Heart right ventricle (tissue), 16 donors: ENCODE measurements around the gene ATM. TPM values are rescaled to one million over a fixed set of nuclear protein-coding genes. Genes with fewer than 3 reads are reported as not detected.

Experiments used
- ATAC-seq, 8 donors: fragments of 200-7000 bp; cut with Tn5 transposase; one replicate each; pipeline ENCODE4 v1.9.1; 2020; ENCODE audit warnings: mild to moderate bottlenecking in 8 of 8, moderate library complexity in 8 of 8, moderate number of reproducible peaks in 1 of 8
- DNase-seq, 2 donors: peaks; one replicate each; pipeline ENCODE4 v3.0.0-alpha.2; 2020
- H3K27ac ChIP-seq, 10 donors: fragments of 200-600 bp; sonication (generic) in 2 of 10; one replicate each; pipeline versions ENCODE4 v1.5.0 to v1.8.0; 2020 to 2022; ENCODE audit warnings: mild to moderate bottlenecking in 3 of 10
- H3K27me3 ChIP-seq, 7 donors: fragments of 200-600 bp; one replicate each; pipeline ENCODE4 v1.8.0; 2021 to 2022; ENCODE audit warnings: mild to moderate bottlenecking in 2 of 7
- H3K36me3 ChIP-seq, 9 donors: fragments of 200-600 bp; sonication (generic) in 1 of 9; one replicate each; pipeline versions ENCODE4 v1.5.0 to v1.8.0; 2020 to 2022; ENCODE audit warnings: mild to moderate bottlenecking in 2 of 9
- H3K4me1 ChIP-seq, 9 donors: fragments of 200-600 bp; sonication (generic) in 1 of 9; one replicate each; pipeline versions ENCODE4 v1.5.0 to v1.8.0; 2020 to 2022; ENCODE audit warnings: mild to moderate bottlenecking in 4 of 9
- H3K4me3 ChIP-seq, 10 donors: fragments of 200-600 bp; sonication (generic) in 2 of 10; one replicate each; pipeline versions ENCODE4 v1.5.0 to v1.8.0; 2020 to 2022; ENCODE audit warnings: mild to moderate bottlenecking in 7 of 10, moderate library complexity in 2 of 10
- H3K9me3 ChIP-seq, 11 donors: fragments of 200-600 bp in 10 of 11; sonication (generic) in 2 of 11; one replicate each; pipeline versions ENCODE4 v1.5.0 to v1.8.0; 2013 to 2022; ENCODE audit warnings: mild to moderate bottlenecking in 2 of 11, control low read depth in 1 of 11, moderate library complexity in 1 of 11
- WGBS, 2 donors: extraction: QIAGEN DNeasy Blood & Tissue Kit; methylation state at CpG; one replicate each; pipeline ENCODE4 v1.1.7; 2013; ENCODE audit warnings: inconsistent platforms in 1 of 2; 5-methylcytosine and 5-hydroxymethylcytosine counted together
- intact Hi-C, 10 donors: fragments of 100-400 bp; cut with DNase I; formaldehyde crosslinking; loops; one replicate each; pipeline versions ENCODE4 v1.11.1 to v1.14.2; 2022
- polyA plus RNA-seq, 2 donors: library from polyadenylated mRNA; stranded (reverse); fragments of 200-250 nt; gene quantifications; one replicate each; pipeline ENCODE4 v1.2.3, GENCODE V29; 2013
- total RNA-seq, 10 donors: library from RNA; stranded (reverse); fragmentation: NEBNext Ultra II Directional in 3 of 10; extraction: Animal tissue kit (Norgen Biotek cat#: 25700) in 3 of 10; gene quantifications; one replicate each; pipeline versions ENCODE4 v1.2.1 to v1.2.4, GENCODE V29; 2021 to 2023
- TF ChIP-seq, protein P1 (sequence below), 9 donors: fragments of 200-600 bp; sonication (generic) in 2 of 9; IDR thresholded peaks; one replicate each; pipeline versions ENCODE4 v1.5.0 to v1.8.0; 2021 to 2022; ENCODE audit warnings: antibody characterized with exemption in 9 of 9, mild to moderate bottlenecking in 5 of 9, moderate library complexity in 1 of 9
- donor health status: Arrhythmogenic right ventricular cardiomyopathy.
- donor health status: ischemic (EF 13 %, LVEDD 7.1; RV severe dilation, severe dysfunction).
- donor health status: healthy with polysubstance abuse.
- donor health status: DM: no; HTN: yes; CAD: no.
- donor health status: DM: no; HTN: no; CAD: no.
- donor health status: ischemic (EF 25% LVEDD 6.9; RV normal size, moderate dysfunction).
- donor health status: ischemic (EF 25% LVEDD 5.7; RV mildly dilated, moderate dysfunction).
- donor health status: healthy.
- donor health status: DM: yes; HTN: yes; CAD: no.
- donor health status: Ischemic cardiomyopathy.
- donor health status: ischemic (EF 35%, LVEDD 5.7; RV mildly dilated, moderate dysfunction).
- donor health status: nonischemic (EF 11% LVEDD 7.7; RV severe dilation, severe dysfunction).
- donor health status: DM: yes; HTN: yes; CAD: no.
- donor health status: PGD.
- donor health status: ischemic (EF 29% LVEDD 5.4; RV normal size, mild dysfunction).
- donor health status: nonischemic (EF 23%, LVEDD 6.1; RV moderate dilation, normal function).

The ATM gene
- total and polyA plus RNA-seq, 12 donors: 9.4 to 50.7 (median 33.7) TPM

- WGBS, 2 donors: 97 to 100% methylated on average over 2 of the region's 2 CpGs
- Histone ChIP-seq H3K9me3 (no peaks in the 10 kb centered on the region), H3K4me1 (no peaks in the 10 kb centered on the region), H3K27me3 (no peaks in the 10 kb centered on the region), H3K36me3 (peaks cover 0 to 76% (median 19%) of the 10 kb centered on the region in 9 donors), H3K27ac (no peak overlapping the region), H3K4me3 (no peak overlapping the region)
- DNase-seq (no peak), ATAC-seq (no peak)
- TF ChIP-seq, protein P1, sequence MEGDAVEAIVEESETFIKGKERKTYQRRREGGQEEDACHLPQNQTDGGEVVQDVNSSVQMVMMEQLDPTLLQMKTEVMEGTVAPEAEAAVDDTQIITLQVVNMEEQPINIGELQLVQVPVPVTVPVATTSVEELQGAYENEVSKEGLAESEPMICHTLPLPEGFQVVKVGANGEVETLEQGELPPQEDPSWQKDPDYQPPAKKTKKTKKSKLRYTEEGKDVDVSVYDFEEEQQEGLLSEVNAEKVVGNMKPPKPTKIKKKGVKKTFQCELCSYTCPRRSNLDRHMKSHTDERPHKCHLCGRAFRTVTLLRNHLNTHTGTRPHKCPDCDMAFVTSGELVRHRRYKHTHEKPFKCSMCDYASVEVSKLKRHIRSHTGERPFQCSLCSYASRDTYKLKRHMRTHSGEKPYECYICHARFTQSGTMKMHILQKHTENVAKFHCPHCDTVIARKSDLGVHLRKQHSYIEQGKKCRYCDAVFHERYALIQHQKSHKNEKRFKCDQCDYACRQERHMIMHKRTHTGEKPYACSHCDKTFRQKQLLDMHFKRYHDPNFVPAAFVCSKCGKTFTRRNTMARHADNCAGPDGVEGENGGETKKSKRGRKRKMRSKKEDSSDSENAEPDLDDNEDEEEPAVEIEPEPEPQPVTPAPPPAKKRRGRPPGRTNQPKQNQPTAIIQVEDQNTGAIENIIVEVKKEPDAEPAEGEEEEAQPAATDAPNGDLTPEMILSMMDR (IDR thresholded peaks at IDR 0.05): no peak
- intact Hi-C loops: no loop called here
Measured at GRCh38 chr11:108338750-108339149, 115.9 kb downstream of the ATM start.

GRCh38 chr11:108340973-108341372, 118.1 kb downstream of the ATM start:
- WGBS, 2 donors: 88 to 98% methylated on average over 1 of the region's 1 CpG
- Histone ChIP-seq H3K4me1 (no peaks in the 10 kb centered on the region), H3K27me3 (no peaks in the 10 kb centered on the region), H3K36me3 (peaks cover 0 to 72% (median 13%) of the 10 kb centered on the region in 9 donors), H3K27ac (no peak overlapping the region), H3K9me3 (no peaks in the 10 kb centered on the region), H3K4me3 (no peak overlapping the region)
- TF ChIP-seq, protein P1 (IDR thresholded peaks at IDR 0.05): no peak
- DNase-seq: no peak
- ATAC-seq: no peak
- intact Hi-C loops: loop anchor here in 3 of 10 donors (10.0 kb wide), 1 partner anchor 314 kb away; no protein-coding TSS in a partner anchor

DNA sequence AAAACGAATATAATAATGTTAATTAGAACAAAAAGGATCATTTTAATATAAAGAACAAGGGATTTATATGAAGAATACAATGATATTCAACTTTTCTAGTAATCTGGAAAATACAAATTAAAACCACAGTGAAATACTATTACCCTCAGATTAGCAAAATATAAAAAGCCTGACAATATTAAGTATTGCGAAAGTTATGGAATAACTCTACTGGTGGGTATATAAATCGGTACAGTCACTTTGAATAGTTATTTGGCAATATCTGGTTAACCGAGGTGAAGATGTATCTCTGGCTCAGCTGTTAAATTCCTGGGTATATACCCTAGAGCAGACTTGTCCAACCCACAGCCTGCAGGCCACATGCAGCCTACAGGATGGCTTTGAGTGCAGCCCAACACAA, 118.8 kb downstream of the ATM start:
- Histone ChIP-seq H3K27me3 (no peaks in the 10 kb centered on the region), H3K27ac (no peak overlapping the region), H3K4me1 (no peaks in the 10 kb centered on the region), H3K4me3 (no peak overlapping the region), H3K9me3 (no peaks in the 10 kb centered on the region), H3K36me3 (peaks cover 0 to 72% (median 8%) of the 10 kb centered on the region in 9 donors)
- WGBS, 2 donors: 93% methylated on average over 4 of the region's 4 CpGs
- intact Hi-C loops: loop anchor here in 3 of 10 donors (10.0 kb wide), 1 partner anchor 313 kb away; no protein-coding TSS in a partner anchor
- no peak for ATAC-seq
- TF ChIP-seq, protein P1 (IDR thresholded peaks at IDR 0.05): no peak
- no peak for DNase-seq

- WGBS, 2 donors: 95 to 99% methylated on average over 2 of the region's 2 CpGs
- Histone ChIP-seq H3K9me3 (no peaks in the 10 kb centered on the region), H3K27ac (no peak overlapping the region), H3K36me3 (peaks cover 0 to 72% (median 6%) of the 10 kb centered on the region in 9 donors), H3K4me1 (no peaks in the 10 kb centered on the region), H3K27me3 (no peaks in the 10 kb centered on the region), H3K4me3 (no peak overlapping the region)
- ATAC-seq: no peak
- TF ChIP-seq, protein P1 (IDR thresholded peaks at IDR 0.05): no peak
- DNase-seq: no peak
- intact Hi-C loops: loop anchor here in 3 of 10 donors (10.0 kb wide), 1 partner anchor 311 kb away; no protein-coding TSS in a partner anchor
Measured at GRCh38 chr11:108343714-108344113, 120.8 kb downstream of the ATM start.
